Thyroid gland (tissue), 4 donors: ENCODE measurements around the gene TENM3.

Experiments
- POLR2A ChIP-seq, 2 donors: fragments of 450-650 bp; IDR thresholded peaks; one replicate each; pipeline ENCODE4 v1.6.1; 2017; ENCODE audit warnings: antibody characterized with exemption in 2 of 2, mild to moderate bottlenecking in 2 of 2, moderate library complexity in 1 of 2
- TF ChIP-seq, protein P1 (sequence below), 6 experiments: fragments of 200-600 bp in 3 of 6; fragments of 450-650 bp in 3 of 6; sonication (generic) in 3 of 6; IDR thresholded peaks; one replicate each; pipeline ENCODE4 v1.5.1; 2016 to 2019; ENCODE audit warnings: antibody characterized with exemption in 6 of 6, mild to moderate bottlenecking in 2 of 6, inconsistent platforms in 1 of 6, moderate library complexity in 1 of 6

- TF ChIP-seq POLR2A (IDR thresholded peaks at IDR 0.05): no peak
- TF ChIP-seq, protein P1, sequence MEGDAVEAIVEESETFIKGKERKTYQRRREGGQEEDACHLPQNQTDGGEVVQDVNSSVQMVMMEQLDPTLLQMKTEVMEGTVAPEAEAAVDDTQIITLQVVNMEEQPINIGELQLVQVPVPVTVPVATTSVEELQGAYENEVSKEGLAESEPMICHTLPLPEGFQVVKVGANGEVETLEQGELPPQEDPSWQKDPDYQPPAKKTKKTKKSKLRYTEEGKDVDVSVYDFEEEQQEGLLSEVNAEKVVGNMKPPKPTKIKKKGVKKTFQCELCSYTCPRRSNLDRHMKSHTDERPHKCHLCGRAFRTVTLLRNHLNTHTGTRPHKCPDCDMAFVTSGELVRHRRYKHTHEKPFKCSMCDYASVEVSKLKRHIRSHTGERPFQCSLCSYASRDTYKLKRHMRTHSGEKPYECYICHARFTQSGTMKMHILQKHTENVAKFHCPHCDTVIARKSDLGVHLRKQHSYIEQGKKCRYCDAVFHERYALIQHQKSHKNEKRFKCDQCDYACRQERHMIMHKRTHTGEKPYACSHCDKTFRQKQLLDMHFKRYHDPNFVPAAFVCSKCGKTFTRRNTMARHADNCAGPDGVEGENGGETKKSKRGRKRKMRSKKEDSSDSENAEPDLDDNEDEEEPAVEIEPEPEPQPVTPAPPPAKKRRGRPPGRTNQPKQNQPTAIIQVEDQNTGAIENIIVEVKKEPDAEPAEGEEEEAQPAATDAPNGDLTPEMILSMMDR (IDR thresholded peaks at IDR 0.05): no peak
Measured at GRCh38 chr4:182600093-182600492, 356.9 kb downstream of the TENM3 start.
